Brain microvascular endothelial cell (primary cell): ENCODE measurements around the gene MAGI1.
A peak's percentile ranks its signal among the peaks of the same experiment; 100 is the strongest.

ENCODE experiments used
- DNase-seq: peaks from one replicate; pipeline ENCODE4 v3.0.0-alpha.2; 2020
- H3K27ac ChIP-seq: fragments of 250-450 bp; sonication (Bioruptor Pico); 2 replicates; pipeline ENCODE4 v1.5.1; 2020; ENCODE audit warnings: mild to moderate bottlenecking, moderate library complexity
- H3K27me3 ChIP-seq: fragments of 250-450 bp; sonication (Bioruptor Pico); replicated peaks from 2 replicates; pipeline ENCODE4 v1.5.1; 2020; ENCODE audit warnings: mild to moderate bottlenecking
- H3K36me3 ChIP-seq: fragments of 250-450 bp; sonication (Bioruptor Pico); replicated peaks from 2 replicates; pipeline ENCODE4 v1.5.1; 2020; ENCODE audit warnings: mild to moderate bottlenecking
- H3K4me3 ChIP-seq: 2 replicates; pipeline ENCODE4 v1.5.1; 2011; ENCODE audit warnings: low read depth, mild to moderate bottlenecking, control low read depth, low read length, moderate library complexity
- CTCF ChIP-seq: IDR thresholded peaks from 2 replicates; pipeline ENCODE4 v1.5.1; 2011; ENCODE audit warnings: low read depth, mild to moderate bottlenecking, moderate library complexity, low read length, control low read depth, inconsistent platforms; ENCODE audit errors: missing control alignments
- in situ Hi-C: cut with HindIII; loops from 2 replicates; pipeline ENCODE4 v1.10.0; 2017; ENCODE audit warnings: low sequenced_read_pairs, low pct_ligation_motif_present

The MAGI1 gene

GRCh38 chr3:65855370-65856100, 183.2 kb downstream of the MAGI1 start:
- in situ Hi-C loops: no loop called here
- no peak for DNase-seq
- H3K36me3 ChIP-seq: no peaks in the 10 kb centered on the region
- H3K4me3 ChIP-seq: no peak overlapping the region
- H3K27ac ChIP-seq: no peak overlapping the region
- H3K27me3 ChIP-seq: no peaks in the 10 kb centered on the region
- TF ChIP-seq CTCF: no peak

GRCh38 chr3:65854606-65855304, 184.0 kb downstream of the MAGI1 start:
- TF ChIP-seq CTCF: no peak
- Histone ChIP-seq H3K36me3 (no peaks in the 10 kb centered on the region), H3K4me3 (no peak overlapping the region), H3K27me3 (no peaks in the 10 kb centered on the region), H3K27ac (no peak overlapping the region)
- in situ Hi-C loops: no loop called here
- no peak for DNase-seq

- in situ Hi-C loops: no loop called here
- Histone ChIP-seq H3K27me3 (no peaks in the 10 kb centered on the region), H3K27ac (no peak overlapping the region), H3K4me3 (no peak overlapping the region), H3K36me3 (no peaks in the 10 kb centered on the region)
- no peak for TF ChIP-seq CTCF
- peak; percentile 39 for DNase-seq
Measured at GRCh38 chr3:65851827-65852226, 186.9 kb downstream of the MAGI1 start.

- no peak overlapping the region for H3K4me3 ChIP-seq
- no peak for DNase-seq
- TF ChIP-seq CTCF: no peak
- no peaks in the 10 kb centered on the region for H3K27me3 ChIP-seq
- no peaks in the 10 kb centered on the region for H3K36me3 ChIP-seq
- in situ Hi-C loops: no loop called here
- H3K27ac ChIP-seq: no peak overlapping the region
Measured at GRCh38 chr3:65850261-65850660, 188.5 kb downstream of the MAGI1 start.

GRCh38 chr3:65848024-65848423, 190.7 kb downstream of the MAGI1 start:
- no peak for DNase-seq
- H3K4me3 ChIP-seq: no peak overlapping the region
- H3K36me3 ChIP-seq: no peaks in the 10 kb centered on the region
- H3K27ac ChIP-seq: no peak overlapping the region
- in situ Hi-C loops: no loop called here
- no peaks in the 10 kb centered on the region for H3K27me3 ChIP-seq
- TF ChIP-seq CTCF: no peak
